DOHH2 (cell line): ENCODE measurements around the gene EHMT2.
A peak's percentile ranks its signal among the peaks of the same experiment; 100 is the strongest.
"Not testable (repeated sequence)": the region's sequence is repeated elsewhere in the genome, so short reads cannot be mapped to it uniquely, and the experiment has no call there.

ENCODE experiments used
- H3F3A ChIP-seq: fragments of 200-600 bp; sonication (generic), shearing (Covaris generic); 2 replicates; pipeline ENCODE4 v1.6.0; 2016; ENCODE audit warnings: antibody characterized with exemption, mild to moderate bottlenecking; ENCODE audit not compliant: control insufficient read depth, insufficient read depth
- H3K27ac ChIP-seq: fragments of 200-600 bp; sonication (generic); 2 replicates; pipeline ENCODE4 v1.5.1; 2014; ENCODE audit warnings: low read depth, mild to moderate bottlenecking, low read length, moderate library complexity
- H3K27me3 ChIP-seq: fragments of 200-600 bp; sonication (generic); 2 replicates; pipeline ENCODE4 v1.6.1; 2014; ENCODE audit warnings: mild to moderate bottlenecking, low read length, mixed read lengths; ENCODE audit not compliant: control insufficient read depth
- H3K36me3 ChIP-seq: fragments of 200-600 bp; sonication (generic); 2 replicates; pipeline ENCODE4 v1.6.1; 2014; ENCODE audit warnings: mild to moderate bottlenecking, low read length, moderate library complexity, mixed read lengths; ENCODE audit not compliant: control insufficient read depth
- H3K4me1 ChIP-seq: fragments of 200-600 bp; sonication (generic); 2 replicates; pipeline ENCODE4 v1.6.1; 2014; ENCODE audit warnings: mild to moderate bottlenecking, low read length, mixed read lengths; ENCODE audit not compliant: control insufficient read depth
- H3K4me2 ChIP-seq: fragments of 200-600 bp; sonication (generic); 2 replicates; pipeline ENCODE4 v1.6.0; 2014; ENCODE audit warnings: mild to moderate bottlenecking, low read length, moderate library complexity
- H3K4me3 ChIP-seq: fragments of 200-600 bp; sonication (generic); 2 replicates; pipeline ENCODE4 v1.5.1; 2014; ENCODE audit warnings: mild to moderate bottlenecking, low read length, mixed read lengths
- H3K79me2 ChIP-seq: fragments of 200-600 bp; sonication (generic); 2 replicates; pipeline ENCODE4 v1.6.1; 2014; ENCODE audit warnings: mild to moderate bottlenecking, low read length, mixed read lengths; ENCODE audit not compliant: control insufficient read depth
- H3K9me2 ChIP-seq: fragments of 200-600 bp; sonication (generic); replicated peaks from 2 replicates; pipeline ENCODE4 v1.6.1; 2014; ENCODE audit warnings: mild to moderate bottlenecking, low read length, mixed read lengths; ENCODE audit not compliant: control insufficient read depth
- H3K9me3 ChIP-seq: fragments of 200-600 bp; sonication (generic); 2 replicates; pipeline ENCODE4 v1.6.1; 2014; ENCODE audit warnings: antibody characterized with exemption, low read length, mixed read lengths; ENCODE audit not compliant: control insufficient read depth, insufficient read depth
- H4K20me1 ChIP-seq: fragments of 200-600 bp; sonication (generic); 2 replicates; pipeline ENCODE4 v1.6.0; 2014; ENCODE audit warnings: low read depth, mild to moderate bottlenecking, antibody characterized with exemption, low read length, moderate library complexity; ENCODE audit not compliant: control insufficient read depth, insufficient read depth
- CTCF ChIP-seq: fragments of 200-600 bp; sonication (generic); IDR thresholded peaks from one replicate; pipeline ENCODE4 v1.5.1; 2014; ENCODE audit warnings: antibody characterized with exemption, mild to moderate bottlenecking, low read depth, low read length; ENCODE audit not compliant: poor library complexity, severe bottlenecking
- EZH2phosphoT487 ChIP-seq: fragments of 200-600 bp; sonication (generic); IDR thresholded peaks from 2 replicates; pipeline ENCODE4 v1.6.1; 2017; ENCODE audit warnings: borderline replicate concordance, mild to moderate bottlenecking, antibody characterized with exemption, low read length, moderate library complexity, mixed read lengths

Gene EHMT2

GRCh38 chr6:31864818-31865204 lies 32.7 kb downstream of the EHMT2 start:
- Histone ChIP-seq H3K4me1 (peaks cover 23% of the 10 kb centered on the region), H3K27ac (no peak overlapping the region)

GRCh38 chr6:31864123-31864562 lies 33.4 kb downstream of the EHMT2 start:
- not testable (repeated sequence) for H3K36me3 ChIP-seq, H3K79me2 ChIP-seq, H3K27me3 ChIP-seq, H3K9me3 ChIP-seq, H3F3A ChIP-seq, H3K9me2 ChIP-seq, H4K20me1 ChIP-seq
- peaks cover 23% of the 10 kb centered on the region for H3K4me1 ChIP-seq
- peak overlapping the region; percentile 85 for H3K27ac ChIP-seq
- H3K4me2 ChIP-seq = peak overlapping the region; percentile 77
- peak overlapping the region; percentile 93 for H3K4me3 ChIP-seq

More at GRCh38 chr6:31864818-31865204, 32.7 kb downstream of the EHMT2 start:
- Histone ChIP-seq H3K4me3 (no peak overlapping the region; the same call in 1 of the 2 replicates), H3K36me3 (peaks cover 4% of the 10 kb centered on the region; the same call in 1 of the 2 replicates), H3K27me3 (peaks cover 14% of the 10 kb centered on the region), H3K9me3 (no peaks in the 10 kb centered on the region), H3K79me2 (0 out of 2 replicates have a peak, but pooled peaks cover 8% of the 10 kb centered on the region), H3F3A (0 out of 2 replicates have a peak, but pooled peaks cover 5% of the 10 kb centered on the region), H3K9me2 (no peaks in the 10 kb centered on the region), H4K20me1 (no peaks in the 10 kb centered on the region), H3K4me2 (peak overlapping the region; percentile 77; the same call in 1 of the 2 replicates)
- TF ChIP-seq CTCF (no peak), EZH2phosphoT487 (no peak)

GRCh38 chr6:31862344-31863235 lies 34.9 kb downstream of the EHMT2 start, which contains the start of gene NEU1:
NEU1 (minus strand) TSS chr6:31862821; CDS start chr6:31862776, 45 bp downstream.
- peaks cover 5% of the 10 kb centered on the region; the same call in 1 of the 2 replicates for H3K36me3 ChIP-seq
- 0 out of 2 replicates have a peak, but pooled peaks cover 8% of the 10 kb centered on the region for H3K79me2 ChIP-seq
- H3K9me3 ChIP-seq = no peaks in the 10 kb centered on the region
- peaks cover 19% of the 10 kb centered on the region for H3K4me1 ChIP-seq
- peaks cover 6% of the 10 kb centered on the region; the same call in 1 of the 2 replicates for H3F3A ChIP-seq
- TF ChIP-seq EZH2phosphoT487 (no peak), CTCF (no peak)
- H3K9me2 ChIP-seq = no peaks in the 10 kb centered on the region
- no peaks in the 10 kb centered on the region for H3K27me3 ChIP-seq
- H4K20me1 ChIP-seq = no peaks in the 10 kb centered on the region
- H3K4me3 ChIP-seq = peak within 1 kb of the TSS; percentile 93
- H3K27ac ChIP-seq = peak within 1 kb of the TSS; percentile 85
- H3K4me2 ChIP-seq = peak within 1 kb of the TSS; percentile 83
